Renal cortical epithelial cell (primary cell): Measurements from ENCODE around the gene KIRREL3. TPM values are rescaled to one million over a fixed set of nuclear protein-coding genes. Genes with fewer than 3 reads are reported as not detected.

Experiments
- DNase-seq: peaks from one replicate; pipeline ENCODE4 v3.0.0-alpha.2; 2011; ENCODE audit warnings: low read depth
- total RNA-seq: library from RNA; depleted of rRNA; stranded (reverse); fragments of >200 nt; gene quantifications from 2 replicates; pipeline ENCODE4 v1.2.3, GENCODE V29; 2014

Gene KIRREL3
- total RNA-seq, 1 donor from 2014 or later: 0.10 TPM

DNA sequence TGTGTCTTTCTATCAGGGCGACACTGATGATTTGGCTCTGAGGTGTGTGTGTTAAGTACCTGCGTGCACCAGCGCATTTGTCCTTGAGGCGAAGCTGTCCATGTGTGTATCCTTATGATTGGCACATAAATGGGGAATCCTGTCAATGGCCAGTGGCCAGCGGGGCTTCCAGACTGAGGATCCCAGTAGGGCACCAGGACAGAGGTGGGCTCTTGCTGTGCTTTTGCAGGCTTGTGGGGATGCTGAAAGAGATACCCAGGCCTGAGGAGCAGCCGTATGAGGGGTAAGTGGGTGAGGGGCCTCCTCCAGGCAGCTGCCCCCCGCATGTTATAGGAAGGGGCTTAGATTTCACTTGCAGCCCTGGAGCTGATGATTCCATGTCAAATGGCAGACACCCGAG lies 488.3 kb downstream of the KIRREL3 start:
- DNase-seq: no peak

- DNase-seq: no peak
Observed at GRCh38 chr11:126511475-126512115, 489.0 kb downstream of the KIRREL3 start.

DNA sequence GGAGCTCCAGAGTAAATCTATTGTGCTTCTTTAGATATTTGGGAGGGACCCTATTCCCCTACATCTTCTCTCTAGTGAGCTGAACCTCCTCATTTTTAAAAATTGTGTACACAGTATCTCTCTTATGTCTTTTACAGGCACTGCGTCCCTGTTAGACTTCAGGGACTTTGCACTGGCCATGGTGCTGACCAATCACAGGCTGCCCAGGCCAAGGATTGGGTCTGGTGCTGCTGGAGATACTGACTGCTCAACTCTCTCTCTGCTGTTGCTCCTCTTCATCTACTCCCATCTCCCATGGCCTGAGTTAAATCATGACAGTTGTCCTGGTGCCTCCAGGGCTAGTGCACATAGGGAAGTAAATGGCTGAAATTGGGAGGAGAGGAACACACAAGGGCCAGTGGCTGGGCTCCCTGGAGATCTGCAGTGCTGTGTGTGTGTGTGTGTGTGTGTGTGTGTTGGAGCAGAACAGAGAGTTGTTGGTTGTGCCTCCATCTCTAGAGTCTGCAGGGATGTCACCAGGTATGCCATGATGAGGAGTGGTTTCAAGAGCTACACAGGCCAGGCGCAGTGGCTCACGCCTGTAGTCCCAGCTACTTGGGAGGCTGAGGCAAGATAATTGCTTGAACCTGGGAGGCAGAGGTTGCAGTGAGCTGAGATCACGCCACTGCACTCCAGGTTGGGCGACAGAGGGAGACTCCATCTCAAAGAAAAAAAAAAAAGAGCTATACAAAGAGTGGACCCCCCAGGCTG lies 489.8 kb downstream of the KIRREL3 start:
- DNase-seq: peak; percentile 12

DNA sequence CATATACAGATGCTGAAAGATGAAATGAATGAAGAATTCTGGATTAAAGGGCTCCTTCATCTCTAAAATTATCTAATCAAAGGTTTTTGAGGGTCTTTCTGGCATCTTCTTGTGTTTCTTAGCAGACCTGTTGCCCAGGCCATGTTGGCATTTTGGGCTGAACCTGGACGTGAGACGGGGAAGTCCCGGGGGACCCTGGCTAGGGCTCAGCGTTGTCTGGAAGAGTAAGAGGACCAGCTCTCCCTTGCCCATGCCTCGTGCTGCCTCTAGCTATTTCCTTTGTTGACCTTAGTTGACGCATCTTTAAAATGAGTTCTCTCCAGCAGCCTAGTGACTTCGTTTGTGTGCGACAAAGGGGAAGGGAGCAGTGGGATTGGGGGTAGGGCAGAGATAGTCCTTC lies 492.9 kb downstream of the KIRREL3 start:
- DNase-seq: no peak

GRCh38 chr11:126506789-126507188 lies 493.8 kb downstream of the KIRREL3 start:
- no peak for DNase-seq

DNA sequence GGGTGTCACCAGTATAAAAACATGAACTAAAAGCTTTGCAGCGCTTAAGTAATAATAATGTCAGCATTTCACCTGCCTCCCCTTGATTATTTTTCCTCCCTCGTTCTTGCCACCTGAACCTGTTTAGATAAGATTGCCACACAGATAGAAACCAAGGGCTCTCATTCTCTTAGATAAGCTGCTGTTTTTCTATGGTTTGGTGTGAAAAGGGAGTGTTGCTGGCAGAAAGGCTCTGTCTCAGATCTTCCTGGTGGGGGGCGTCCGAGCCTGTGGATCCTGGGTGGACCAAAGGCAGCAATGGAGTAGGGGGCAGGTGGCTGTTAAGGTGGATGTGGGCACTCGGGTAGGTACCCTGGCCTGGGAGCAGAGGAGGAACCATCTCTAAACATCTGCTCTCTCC lies 497.6 kb downstream of the KIRREL3 start:
- no peak for DNase-seq

DNA sequence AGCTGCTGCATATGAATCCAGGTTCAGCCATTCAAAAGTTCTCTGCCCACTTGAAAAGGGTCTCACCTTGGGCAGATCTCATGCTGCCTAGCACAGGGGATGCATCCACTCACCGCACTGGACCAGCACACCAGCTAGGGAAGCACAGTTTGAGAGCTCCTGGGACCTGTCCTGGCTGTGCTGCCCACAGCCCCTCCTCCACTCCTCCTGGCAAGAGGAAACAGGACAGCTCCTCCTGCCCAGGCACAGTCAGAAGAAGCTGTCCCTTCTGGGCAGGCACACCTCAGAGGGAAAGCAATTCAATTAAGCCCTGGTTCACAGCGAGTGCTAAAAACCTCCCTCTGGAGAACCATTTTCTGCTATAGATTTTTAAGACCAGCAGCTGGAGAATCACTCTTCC lies 498.4 kb downstream of the KIRREL3 start:
- no peak for DNase-seq

DNA sequence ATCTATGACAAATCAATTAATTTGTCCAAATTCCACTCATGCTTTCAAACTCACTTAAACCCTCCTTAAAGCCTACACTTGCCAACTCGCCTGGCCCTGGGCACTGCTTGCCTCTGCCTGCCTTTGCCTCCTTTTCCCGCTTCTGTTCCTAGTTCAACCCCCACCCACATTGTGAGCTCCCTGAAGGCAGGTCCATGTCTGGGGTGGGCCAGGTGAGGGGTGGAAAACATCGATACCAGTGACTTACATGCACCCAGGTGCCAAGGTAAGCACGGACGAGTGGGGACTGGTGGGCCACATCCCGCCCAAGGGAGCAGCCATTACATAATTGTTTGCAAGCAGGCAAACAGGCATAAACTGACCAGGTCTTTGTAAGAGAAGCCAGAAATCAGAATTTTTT lies 498.9 kb downstream of the KIRREL3 start:
- DNase-seq: no peak

- DNase-seq: no peak
Observed at GRCh38 chr11:126500981-126501380, 499.6 kb downstream of the KIRREL3 start.

DNA sequence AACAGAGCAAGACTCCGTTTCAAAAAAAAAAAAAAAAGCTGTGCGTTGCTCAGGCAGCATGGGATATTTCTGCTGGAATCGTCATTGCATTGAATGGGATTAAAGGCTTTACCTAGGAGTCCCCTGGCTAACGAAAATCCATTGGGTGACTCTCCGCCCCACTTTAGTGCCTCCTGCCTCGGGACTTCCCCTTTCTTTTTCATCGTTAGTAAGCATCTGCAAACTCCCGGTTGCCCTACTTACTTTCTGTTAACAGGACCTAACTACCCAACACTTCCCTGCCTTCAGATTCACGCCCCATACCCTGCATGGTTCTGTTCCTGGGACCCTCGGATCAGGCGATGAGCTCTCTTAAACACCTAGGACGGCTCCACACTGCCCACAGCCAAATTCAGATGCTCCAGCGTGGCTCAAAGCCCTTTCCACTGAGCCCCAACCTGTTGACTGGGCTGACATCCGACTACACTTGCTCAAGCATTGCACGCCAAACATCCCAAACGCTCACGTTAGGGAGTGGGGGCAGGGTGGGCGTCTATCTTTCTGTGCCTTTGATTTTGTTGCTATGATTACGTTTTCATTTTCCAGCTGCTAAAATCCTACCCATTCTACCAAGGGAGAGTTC lies 501.3 kb downstream of the KIRREL3 start:
- no peak for DNase-seq

DNA sequence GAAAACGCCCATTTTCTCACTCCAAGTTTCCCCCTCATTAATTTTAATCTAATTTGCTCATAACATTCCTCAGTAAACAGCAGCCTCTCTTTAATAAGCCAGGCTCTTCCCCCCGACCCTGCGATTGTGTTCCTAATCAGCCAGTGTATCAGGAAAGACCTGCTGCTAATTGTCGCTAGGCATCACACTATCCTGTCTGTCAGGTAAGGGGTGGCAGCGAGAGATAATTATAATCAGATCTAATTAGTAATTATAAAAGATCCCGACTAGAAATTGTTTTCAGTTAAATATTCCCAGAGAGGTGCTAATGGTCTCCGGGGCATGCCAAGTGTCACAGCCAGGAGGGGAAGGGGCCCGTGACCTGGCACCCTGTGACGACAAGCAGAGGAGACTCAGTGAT lies 502.3 kb downstream of the KIRREL3 start:
- no peak for DNase-seq

- DNase-seq: no peak
Observed at GRCh38 chr11:126497581-126498122, 502.9 kb downstream of the KIRREL3 start.

DNA sequence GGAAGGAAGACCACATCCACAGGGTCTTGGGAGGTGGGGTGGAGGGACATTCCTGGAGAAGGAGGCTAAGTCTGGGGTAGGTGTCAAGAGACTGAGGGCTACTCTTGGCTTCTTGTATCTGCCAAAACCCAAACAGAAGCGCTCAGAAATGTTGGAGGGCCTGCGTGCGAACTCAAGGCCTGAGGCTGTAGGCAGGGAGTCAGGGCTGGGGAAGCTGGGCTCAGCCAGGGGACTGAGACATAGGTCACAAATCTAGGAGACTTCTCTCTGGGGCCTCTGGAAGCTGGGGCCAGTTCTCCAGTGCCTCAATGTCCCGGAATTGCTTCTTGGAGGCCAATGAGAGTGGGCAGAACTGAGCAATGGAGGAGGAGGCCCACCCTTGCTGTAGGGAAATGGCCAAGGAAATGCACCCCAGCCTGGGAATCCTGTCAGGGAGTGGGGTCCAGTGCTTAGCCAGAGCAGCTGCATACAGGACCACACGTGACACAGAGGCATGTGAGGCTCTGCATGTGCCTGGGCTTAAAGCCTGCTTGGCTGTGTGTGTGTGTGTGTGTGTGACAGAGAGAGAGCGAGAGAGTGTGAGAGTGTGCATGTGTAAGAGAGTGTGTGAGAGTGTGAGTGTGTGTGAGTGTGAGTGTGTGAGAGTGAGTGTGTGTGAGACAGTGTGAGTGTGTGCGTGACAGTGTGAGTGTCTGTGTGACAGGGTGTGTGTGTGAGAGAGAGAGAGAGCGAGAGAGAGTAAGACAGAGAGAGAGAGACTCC lies 503.8 kb downstream of the KIRREL3 start:
- DNase-seq: no peak

- DNase-seq: no peak
Observed at GRCh38 chr11:126495281-126496220, 505.0 kb downstream of the KIRREL3 start.

GRCh38 chr11:126494831-126495230 lies 505.7 kb downstream of the KIRREL3 start:
- no peak for DNase-seq

DNA sequence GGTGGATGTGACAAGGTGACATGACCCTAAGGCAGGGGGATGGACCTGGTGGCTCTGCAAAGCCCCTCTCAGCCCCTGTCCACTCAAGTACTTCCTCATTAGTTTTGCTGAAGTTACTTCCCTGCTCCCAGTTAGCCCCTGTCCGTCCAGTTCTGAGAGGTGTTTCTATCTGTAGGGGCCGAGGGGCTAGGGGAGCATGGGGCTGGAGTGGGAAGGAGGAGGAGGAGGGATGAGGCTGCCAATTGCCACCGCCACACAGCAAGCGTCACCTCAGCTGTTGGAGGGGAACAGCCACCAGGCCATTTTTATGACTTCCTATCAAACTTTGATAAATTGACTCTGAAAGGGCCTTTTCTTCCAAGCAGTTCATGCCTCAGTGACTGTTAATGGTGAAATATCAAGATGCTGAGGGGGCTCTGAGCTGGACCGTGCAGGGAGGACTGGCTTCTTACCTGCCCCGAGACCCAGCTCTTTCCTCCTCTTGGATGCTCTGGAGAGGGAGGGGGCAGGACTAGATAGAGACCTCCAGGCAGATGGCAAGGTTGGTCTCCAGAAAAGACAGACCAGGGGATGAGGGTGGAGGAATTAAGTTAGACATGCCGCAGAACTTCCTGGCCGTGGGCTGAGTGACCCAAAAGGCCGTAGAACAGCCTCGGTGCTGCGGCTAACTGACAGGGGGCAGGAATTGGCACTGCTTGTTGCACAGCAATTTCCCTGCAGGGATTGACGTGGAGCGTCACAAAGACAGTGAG lies 508.1 kb downstream of the KIRREL3 start:
- DNase-seq: no peak

DNA sequence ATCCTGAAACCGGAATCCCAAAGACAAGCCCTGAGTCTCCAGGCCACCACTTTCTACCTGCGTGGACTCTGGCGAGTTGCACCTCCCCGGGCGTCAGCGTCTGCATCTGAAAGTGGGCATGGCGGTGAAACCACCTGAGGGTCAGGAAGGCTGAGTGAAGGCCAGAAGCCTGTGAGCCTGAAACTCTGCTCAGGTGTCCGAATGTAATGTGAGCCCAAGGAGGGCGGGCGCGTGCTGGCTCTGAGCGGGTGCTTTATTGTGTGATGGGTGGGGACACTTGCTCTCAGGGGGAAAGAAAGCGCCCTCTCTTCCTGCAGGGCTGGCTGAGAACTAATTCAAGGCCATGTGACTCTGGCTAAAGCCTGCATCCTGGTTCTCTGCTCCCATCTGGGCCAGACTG lies 509.5 kb downstream of the KIRREL3 start:
- no peak for DNase-seq

GRCh38 chr11:126489836-126490660 lies 510.5 kb downstream of the KIRREL3 start:
- no peak for DNase-seq
